ENCODE results near the gene ZSCAN16. TPM values are rescaled to one million over a fixed set of nuclear protein-coding genes. Genes with fewer than 3 reads are reported as not detected.

Gene ZSCAN16
- total and polyA plus RNA-seq, 9 of the 15 experiments (the other 6 are each of a cell fraction or from before 2014, with no cell fraction given) = 0.08 TPM; not detected in 8

DNA sequence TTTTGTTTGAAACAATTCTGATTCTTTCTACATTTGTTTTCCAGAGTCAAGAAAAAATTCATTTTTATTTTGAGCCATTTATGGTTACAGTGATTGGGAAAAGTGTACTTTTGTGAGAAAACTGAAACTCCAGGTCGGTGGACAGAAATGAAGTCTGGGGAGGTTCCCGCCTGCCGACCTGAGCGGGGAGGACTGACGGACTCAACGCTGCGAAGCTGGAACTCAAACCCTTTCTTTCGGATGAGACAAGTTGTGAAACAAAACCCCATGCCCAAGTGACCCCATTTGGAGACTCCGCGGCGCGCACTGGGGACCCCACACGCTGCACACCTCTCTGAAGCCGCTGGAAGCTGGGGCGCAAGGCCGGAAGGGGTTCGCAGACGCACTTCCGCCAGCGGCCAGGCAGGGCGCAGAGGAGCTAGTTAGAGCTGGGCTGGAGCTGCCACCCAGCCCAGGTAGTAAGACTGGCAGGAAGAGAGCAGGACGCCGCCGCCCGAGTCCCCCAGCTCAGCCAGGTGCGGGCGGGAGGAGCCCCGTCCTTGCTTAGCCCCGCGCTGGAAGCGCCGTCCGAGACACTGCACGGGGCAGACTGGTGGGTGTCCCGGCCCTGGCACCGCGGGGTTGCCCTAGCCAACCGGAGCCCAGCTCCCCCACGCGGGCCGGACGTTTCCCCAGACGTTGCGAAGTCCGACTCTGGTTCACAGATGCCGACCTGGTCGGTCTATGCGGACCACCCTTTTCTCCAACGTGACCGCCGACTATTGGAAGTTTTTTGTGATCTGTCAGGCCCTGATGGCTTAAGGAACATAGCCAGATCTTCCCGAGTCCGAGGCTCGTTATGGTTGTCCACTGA, 19.8 kb upstream of the ZSCAN16 start (continued):
- TF ChIP-seq, protein P1, sequence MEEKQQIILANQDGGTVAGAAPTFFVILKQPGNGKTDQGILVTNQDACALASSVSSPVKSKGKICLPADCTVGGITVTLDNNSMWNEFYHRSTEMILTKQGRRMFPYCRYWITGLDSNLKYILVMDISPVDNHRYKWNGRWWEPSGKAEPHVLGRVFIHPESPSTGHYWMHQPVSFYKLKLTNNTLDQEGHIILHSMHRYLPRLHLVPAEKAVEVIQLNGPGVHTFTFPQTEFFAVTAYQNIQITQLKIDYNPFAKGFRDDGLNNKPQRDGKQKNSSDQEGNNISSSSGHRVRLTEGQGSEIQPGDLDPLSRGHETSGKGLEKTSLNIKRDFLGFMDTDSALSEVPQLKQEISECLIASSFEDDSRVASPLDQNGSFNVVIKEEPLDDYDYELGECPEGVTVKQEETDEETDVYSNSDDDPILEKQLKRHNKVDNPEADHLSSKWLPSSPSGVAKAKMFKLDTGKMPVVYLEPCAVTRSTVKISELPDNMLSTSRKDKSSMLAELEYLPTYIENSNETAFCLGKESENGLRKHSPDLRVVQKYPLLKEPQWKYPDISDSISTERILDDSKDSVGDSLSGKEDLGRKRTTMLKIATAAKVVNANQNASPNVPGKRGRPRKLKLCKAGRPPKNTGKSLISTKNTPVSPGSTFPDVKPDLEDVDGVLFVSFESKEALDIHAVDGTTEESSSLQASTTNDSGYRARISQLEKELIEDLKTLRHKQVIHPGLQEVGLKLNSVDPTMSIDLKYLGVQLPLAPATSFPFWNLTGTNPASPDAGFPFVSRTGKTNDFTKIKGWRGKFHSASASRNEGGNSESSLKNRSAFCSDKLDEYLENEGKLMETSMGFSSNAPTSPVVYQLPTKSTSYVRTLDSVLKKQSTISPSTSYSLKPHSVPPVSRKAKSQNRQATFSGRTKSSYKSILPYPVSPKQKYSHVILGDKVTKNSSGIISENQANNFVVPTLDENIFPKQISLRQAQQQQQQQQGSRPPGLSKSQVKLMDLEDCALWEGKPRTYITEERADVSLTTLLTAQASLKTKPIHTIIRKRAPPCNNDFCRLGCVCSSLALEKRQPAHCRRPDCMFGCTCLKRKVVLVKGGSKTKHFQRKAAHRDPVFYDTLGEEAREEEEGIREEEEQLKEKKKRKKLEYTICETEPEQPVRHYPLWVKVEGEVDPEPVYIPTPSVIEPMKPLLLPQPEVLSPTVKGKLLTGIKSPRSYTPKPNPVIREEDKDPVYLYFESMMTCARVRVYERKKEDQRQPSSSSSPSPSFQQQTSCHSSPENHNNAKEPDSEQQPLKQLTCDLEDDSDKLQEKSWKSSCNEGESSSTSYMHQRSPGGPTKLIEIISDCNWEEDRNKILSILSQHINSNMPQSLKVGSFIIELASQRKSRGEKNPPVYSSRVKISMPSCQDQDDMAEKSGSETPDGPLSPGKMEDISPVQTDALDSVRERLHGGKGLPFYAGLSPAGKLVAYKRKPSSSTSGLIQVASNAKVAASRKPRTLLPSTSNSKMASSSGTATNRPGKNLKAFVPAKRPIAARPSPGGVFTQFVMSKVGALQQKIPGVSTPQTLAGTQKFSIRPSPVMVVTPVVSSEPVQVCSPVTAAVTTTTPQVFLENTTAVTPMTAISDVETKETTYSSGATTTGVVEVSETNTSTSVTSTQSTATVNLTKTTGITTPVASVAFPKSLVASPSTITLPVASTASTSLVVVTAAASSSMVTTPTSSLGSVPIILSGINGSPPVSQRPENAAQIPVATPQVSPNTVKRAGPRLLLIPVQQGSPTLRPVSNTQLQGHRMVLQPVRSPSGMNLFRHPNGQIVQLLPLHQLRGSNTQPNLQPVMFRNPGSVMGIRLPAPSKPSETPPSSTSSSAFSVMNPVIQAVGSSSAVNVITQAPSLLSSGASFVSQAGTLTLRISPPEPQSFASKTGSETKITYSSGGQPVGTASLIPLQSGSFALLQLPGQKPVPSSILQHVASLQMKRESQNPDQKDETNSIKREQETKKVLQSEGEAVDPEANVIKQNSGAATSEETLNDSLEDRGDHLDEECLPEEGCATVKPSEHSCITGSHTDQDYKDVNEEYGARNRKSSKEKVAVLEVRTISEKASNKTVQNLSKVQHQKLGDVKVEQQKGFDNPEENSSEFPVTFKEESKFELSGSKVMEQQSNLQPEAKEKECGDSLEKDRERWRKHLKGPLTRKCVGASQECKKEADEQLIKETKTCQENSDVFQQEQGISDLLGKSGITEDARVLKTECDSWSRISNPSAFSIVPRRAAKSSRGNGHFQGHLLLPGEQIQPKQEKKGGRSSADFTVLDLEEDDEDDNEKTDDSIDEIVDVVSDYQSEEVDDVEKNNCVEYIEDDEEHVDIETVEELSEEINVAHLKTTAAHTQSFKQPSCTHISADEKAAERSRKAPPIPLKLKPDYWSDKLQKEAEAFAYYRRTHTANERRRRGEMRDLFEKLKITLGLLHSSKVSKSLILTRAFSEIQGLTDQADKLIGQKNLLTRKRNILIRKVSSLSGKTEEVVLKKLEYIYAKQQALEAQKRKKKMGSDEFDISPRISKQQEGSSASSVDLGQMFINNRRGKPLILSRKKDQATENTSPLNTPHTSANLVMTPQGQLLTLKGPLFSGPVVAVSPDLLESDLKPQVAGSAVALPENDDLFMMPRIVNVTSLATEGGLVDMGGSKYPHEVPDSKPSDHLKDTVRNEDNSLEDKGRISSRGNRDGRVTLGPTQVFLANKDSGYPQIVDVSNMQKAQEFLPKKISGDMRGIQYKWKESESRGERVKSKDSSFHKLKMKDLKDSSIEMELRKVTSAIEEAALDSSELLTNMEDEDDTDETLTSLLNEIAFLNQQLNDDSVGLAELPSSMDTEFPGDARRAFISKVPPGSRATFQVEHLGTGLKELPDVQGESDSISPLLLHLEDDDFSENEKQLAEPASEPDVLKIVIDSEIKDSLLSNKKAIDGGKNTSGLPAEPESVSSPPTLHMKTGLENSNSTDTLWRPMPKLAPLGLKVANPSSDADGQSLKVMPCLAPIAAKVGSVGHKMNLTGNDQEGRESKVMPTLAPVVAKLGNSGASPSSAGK (IDR thresholded peaks at IDR 0.05) = peak; percentile 68
- TF ChIP-seq ETV6 (IDR thresholded peaks at IDR 0.05; ENCODE audit: borderline replicate concordance in 1 of 2, low read depth in 2 of 2, low read length in 1 of 2) (peak in 1 of 2 experiments; percentile 22; a peak in 2 of 4 replicates), ETV6 (CRISPR knock-in tag; IDR thresholded peaks at IDR 0.05; ENCODE audit: borderline replicate concordance) (no peak), NCOR1 (IDR thresholded peaks at IDR 0.05) (no peak), CBFB (CRISPR knock-in tag; IDR thresholded peaks at IDR 0.05) (peak; percentile 82; the same call in 1 of the 2 replicates), SP2 (IDR thresholded peaks at IDR 0.05; ENCODE audit: extremely low read depth, low read depth, low read length, poor library complexity, severe bottlenecking) (no peak), CREBBP (IDR thresholded peaks at IDR 0.05; ENCODE audit: low read depth, low read length) (no peak), MAFK (IDR thresholded peaks at IDR 0.05; ENCODE audit: low read length) (peak; percentile 19; the same call in 1 of the 2 replicates), ELF2 (CRISPR knock-in tag; IDR thresholded peaks at IDR 0.05) (peak; percentile 77), LEF1 (IDR thresholded peaks at IDR 0.05) (0 out of 2 replicates have a peak, but pooled peaks have one; percentile 16), ZNF280A (IDR thresholded peaks at IDR 0.05; ENCODE audit: low read depth, partially characterized antibody) (no peak), OTX1 (CRISPR knock-in tag; IDR thresholded peaks at IDR 0.05) (0 out of 2 replicates have a peak, but pooled peaks have one; percentile 78)
- TF ChIP-seq, protein P2, sequence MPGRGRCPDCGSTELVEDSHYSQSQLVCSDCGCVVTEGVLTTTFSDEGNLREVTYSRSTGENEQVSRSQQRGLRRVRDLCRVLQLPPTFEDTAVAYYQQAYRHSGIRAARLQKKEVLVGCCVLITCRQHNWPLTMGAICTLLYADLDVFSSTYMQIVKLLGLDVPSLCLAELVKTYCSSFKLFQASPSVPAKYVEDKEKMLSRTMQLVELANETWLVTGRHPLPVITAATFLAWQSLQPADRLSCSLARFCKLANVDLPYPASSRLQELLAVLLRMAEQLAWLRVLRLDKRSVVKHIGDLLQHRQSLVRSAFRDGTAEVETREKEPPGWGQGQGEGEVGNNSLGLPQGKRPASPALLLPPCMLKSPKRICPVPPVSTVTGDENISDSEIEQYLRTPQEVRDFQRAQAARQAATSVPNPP (IDR thresholded peaks at IDR 0.05; ENCODE audit: borderline replicate concordance, insufficient read depth, insufficient read length) = no peak
